ENCODE measurements around the gene IL33.

IL33 gene

GRCh38 chr9:6194934-6195333 is 20.7 kb upstream of the IL33 start:
- Histone ChIP-seq H3K4me3 (ENCODE audit: low read depth in 1 of 2, low read length in 1 of 2) (no peak overlapping the region), H3K36me3 (no peaks in the 10 kb centered on the region), H3K4me1 (ENCODE audit: control insufficient read depth in 1 of 2, insufficient read depth in 1 of 2, low read depth in 1 of 2, low read length in 1 of 2) (no peaks in the 10 kb centered on the region), H3K9me3 (no peaks in the 10 kb centered on the region), H3K27ac (no peak overlapping the region), H3K27me3 (peaks cover 7% of the 10 kb centered on the region)
- TF ChIP-seq, protein P1, sequence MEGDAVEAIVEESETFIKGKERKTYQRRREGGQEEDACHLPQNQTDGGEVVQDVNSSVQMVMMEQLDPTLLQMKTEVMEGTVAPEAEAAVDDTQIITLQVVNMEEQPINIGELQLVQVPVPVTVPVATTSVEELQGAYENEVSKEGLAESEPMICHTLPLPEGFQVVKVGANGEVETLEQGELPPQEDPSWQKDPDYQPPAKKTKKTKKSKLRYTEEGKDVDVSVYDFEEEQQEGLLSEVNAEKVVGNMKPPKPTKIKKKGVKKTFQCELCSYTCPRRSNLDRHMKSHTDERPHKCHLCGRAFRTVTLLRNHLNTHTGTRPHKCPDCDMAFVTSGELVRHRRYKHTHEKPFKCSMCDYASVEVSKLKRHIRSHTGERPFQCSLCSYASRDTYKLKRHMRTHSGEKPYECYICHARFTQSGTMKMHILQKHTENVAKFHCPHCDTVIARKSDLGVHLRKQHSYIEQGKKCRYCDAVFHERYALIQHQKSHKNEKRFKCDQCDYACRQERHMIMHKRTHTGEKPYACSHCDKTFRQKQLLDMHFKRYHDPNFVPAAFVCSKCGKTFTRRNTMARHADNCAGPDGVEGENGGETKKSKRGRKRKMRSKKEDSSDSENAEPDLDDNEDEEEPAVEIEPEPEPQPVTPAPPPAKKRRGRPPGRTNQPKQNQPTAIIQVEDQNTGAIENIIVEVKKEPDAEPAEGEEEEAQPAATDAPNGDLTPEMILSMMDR (IDR thresholded peaks at IDR 0.05): no peak

DNA sequence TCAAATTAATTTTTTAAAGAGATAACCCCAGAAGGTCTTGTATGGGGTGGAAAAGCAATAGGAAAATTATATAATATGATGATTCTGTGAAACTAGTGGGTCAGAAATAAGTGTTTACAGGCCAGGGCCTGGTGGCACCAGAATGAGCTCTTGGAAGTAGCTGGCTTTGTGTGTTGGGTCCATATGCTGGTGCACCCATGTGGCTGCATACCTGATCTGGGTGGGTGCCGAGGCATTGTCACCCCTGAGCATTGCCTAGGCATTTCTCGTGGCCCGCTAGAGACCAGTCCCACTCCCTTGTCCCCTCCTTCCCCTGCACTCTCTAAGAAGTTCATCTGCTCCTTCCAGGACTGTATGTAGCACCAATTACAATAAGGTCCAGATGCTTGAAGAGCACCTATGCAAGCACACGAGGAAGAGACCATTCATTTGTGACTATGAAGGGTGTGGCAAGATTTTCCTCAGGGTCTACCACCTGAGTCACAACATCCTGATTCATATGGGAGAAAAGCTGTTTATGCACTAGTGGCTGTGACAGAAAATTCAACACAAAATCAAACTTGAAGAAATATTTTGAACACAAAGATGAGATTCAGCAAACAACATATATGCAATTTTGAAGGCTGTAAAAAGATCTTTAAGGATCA is 19.8 kb upstream of the IL33 start:
- Histone ChIP-seq H3K27me3 (peaks cover 7% of the 10 kb centered on the region), H3K4me1 (ENCODE audit: control insufficient read depth in 1 of 2, insufficient read depth in 1 of 2, low read depth in 1 of 2, low read length in 1 of 2) (no peaks in the 10 kb centered on the region), H3K27ac (no peak overlapping the region), H3K9me3 (no peaks in the 10 kb centered on the region), H3K36me3 (no peaks in the 10 kb centered on the region), H3K4me3 (ENCODE audit: low read depth in 1 of 2, low read length in 1 of 2) (no peak overlapping the region)
- TF ChIP-seq, protein P1 (IDR thresholded peaks at IDR 0.05): no peak

- Histone ChIP-seq H3K36me3 (no peaks in the 10 kb centered on the region), H3K4me1 (ENCODE audit: control insufficient read depth in 1 of 2, insufficient read depth in 1 of 2, low read depth in 1 of 2, low read length in 1 of 2) (no peaks in the 10 kb centered on the region), H3K27me3 (peaks cover 7% of the 10 kb centered on the region), H3K4me3 (ENCODE audit: low read depth in 1 of 2, low read length in 1 of 2) (no peak overlapping the region), H3K27ac (no peak overlapping the region), H3K9me3 (no peaks in the 10 kb centered on the region)
- TF ChIP-seq, protein P1 (IDR thresholded peaks at IDR 0.05): no peak
These were observed 18.3 kb upstream of the IL33 start for GRCh38 chr9:6197330-6197729.

DNA sequence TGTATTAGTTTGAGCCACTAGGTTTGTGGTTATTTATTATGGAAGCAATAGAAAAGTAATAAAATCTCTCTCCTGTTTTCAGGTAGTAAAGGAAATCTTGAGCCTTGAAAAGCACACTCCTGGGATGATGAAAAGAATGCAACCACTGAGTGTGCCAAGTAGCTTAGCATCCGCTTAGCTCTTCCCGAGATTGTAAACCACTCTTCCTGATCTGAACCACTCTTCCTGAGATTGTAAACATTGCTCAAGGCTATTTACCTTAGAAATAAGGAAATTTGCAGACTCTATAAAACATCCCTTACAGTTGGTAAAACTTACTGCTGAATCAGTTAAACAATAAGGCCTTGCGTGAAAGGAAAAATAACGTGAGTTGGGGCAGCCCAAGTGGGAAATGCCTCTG is 17.4 kb upstream of the IL33 start:
- Histone ChIP-seq H3K9me3 (no peaks in the 10 kb centered on the region), H3K4me3 (ENCODE audit: low read depth in 1 of 2, low read length in 1 of 2) (no peak overlapping the region), H3K27me3 (peaks cover 7% of the 10 kb centered on the region), H3K27ac (no peak overlapping the region), H3K36me3 (no peaks in the 10 kb centered on the region), H3K4me1 (ENCODE audit: control insufficient read depth in 1 of 2, insufficient read depth in 1 of 2, low read depth in 1 of 2, low read length in 1 of 2) (no peaks in the 10 kb centered on the region)
- TF ChIP-seq, protein P1 (IDR thresholded peaks at IDR 0.05): no peak

DNA sequence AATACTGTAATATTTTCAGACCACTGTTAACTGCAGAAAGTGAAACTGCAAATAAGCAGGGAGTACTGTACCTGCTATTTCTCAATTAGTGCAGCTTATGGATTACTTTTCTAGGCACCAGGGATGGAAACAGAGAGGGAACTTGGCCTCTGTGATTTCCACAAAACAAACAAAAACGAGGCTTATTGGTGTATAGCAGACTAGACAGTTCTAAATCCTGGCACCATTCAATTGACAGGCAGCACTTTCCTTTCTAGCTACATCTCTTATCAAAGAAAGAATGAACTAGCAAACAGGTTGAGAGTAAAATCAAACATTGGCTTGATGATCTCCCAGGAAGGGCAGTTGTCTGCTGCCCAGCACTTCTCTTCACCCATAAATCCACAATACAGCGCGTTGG is 16.0 kb upstream of the IL33 start:
- H3K4me1 ChIP-seq (ENCODE audit: control insufficient read depth in 1 of 2, insufficient read depth in 1 of 2, low read depth in 1 of 2, low read length in 1 of 2): no peaks in the 10 kb centered on the region
- TF ChIP-seq, protein P1 (IDR thresholded peaks at IDR 0.05): no peak
- H3K36me3 ChIP-seq: no peaks in the 10 kb centered on the region
- peaks cover 7% of the 10 kb centered on the region for H3K27me3 ChIP-seq
- no peak overlapping the region for H3K27ac ChIP-seq
- no peaks in the 10 kb centered on the region for H3K9me3 ChIP-seq
- no peak overlapping the region for H3K4me3 ChIP-seq (ENCODE audit: low read depth in 1 of 2, low read length in 1 of 2)

All from neutrophil (primary cell).